ENCODE results near the gene ZNF267. TPM values are rescaled to one million over a fixed set of nuclear protein-coding genes. Genes with fewer than 3 reads are reported as not detected.

ZNF267 gene
- total and polyA plus RNA-seq, 2 of the 13 experiments (the other 11 are each of a cell fraction or from before 2014, with no cell fraction given) = 3.0 to 30.0 TPM

DNA sequence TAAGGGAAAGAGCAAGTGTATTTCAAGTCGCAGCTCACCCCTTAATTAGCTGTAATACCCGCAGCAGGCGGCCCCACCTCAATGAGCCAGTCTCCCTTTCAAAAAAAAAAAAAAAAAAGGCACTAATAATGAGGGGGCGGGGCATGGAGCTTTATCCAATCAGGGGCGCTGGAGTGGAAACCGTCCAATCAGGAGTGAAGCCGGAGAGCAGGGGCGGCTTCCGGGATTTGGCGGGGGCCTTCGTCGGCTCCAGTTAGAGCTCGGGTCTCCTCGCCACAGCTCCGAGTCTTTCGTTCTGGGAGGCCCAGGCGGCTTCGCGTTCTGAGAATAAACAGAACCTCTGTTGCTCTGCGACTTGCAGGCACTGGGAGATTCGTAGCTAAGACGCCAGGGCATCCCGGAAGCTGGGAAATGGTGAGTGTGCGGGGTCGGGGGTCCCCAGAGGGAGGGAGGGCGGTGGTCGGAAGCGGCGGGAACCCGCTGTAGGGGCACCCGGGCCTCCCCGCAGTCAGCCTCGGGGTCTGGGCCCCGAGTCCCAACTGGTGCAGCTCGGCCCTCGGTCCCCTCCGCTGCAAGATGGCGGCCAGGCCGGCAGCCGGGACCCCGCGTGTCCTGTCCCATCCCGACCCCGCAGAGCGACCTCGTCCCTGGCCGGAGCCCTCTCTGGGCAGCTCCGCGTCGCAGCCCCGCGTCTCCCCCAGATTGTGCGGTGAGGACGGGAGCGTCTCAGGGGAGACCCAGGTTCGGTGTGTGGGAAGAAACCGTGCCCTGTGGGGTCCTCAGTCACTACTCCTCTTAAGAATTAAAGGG lies at the start of gene ZNF267 (continued):
- TF ChIP-seq ZNF407 (CRISPR knock-in tag; IDR thresholded peaks at IDR 0.05; ENCODE audit: not compliant biosample characterization) (no peak), JARID2 (CRISPR knock-in tag; IDR thresholded peaks at IDR 0.05; ENCODE audit: insufficient replicate concordance) (no peak), THAP7 (CRISPR knock-in tag; IDR thresholded peaks at IDR 0.05) (peak; percentile 93; the same call in 1 of the 2 replicates), GZF1 (CRISPR knock-in tag; IDR thresholded peaks at IDR 0.05) (peak; percentile 65; the same call in 1 of the 2 replicates), TEF (CRISPR knock-in tag; IDR thresholded peaks at IDR 0.05) (0 out of 2 replicates have a peak, but pooled peaks have one; percentile 37), ZNF672 (CRISPR knock-in tag; IDR thresholded peaks at IDR 0.05) (no peak), ZFY (CRISPR knock-in tag; IDR thresholded peaks at IDR 0.05) (peak; percentile 86), ZNF772 (CRISPR knock-in tag; IDR thresholded peaks at IDR 0.05) (no peak), ZNF263 (CRISPR knock-in tag; IDR thresholded peaks at IDR 0.05) (no peak), ZNF383 (CRISPR knock-in tag; IDR thresholded peaks at IDR 0.05; ENCODE audit: borderline replicate concordance) (no peak)
- TF ChIP-seq, protein P1, sequence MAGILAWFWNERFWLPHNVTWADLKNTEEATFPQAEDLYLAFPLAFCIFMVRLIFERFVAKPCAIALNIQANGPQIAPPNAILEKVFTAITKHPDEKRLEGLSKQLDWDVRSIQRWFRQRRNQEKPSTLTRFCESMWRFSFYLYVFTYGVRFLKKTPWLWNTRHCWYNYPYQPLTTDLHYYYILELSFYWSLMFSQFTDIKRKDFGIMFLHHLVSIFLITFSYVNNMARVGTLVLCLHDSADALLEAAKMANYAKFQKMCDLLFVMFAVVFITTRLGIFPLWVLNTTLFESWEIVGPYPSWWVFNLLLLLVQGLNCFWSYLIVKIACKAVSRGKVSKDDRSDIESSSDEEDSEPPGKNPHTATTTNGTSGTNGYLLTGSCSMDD (CRISPR knock-in tag; IDR thresholded peaks at IDR 0.05) = no peak
- TF ChIP-seq, protein P2, sequence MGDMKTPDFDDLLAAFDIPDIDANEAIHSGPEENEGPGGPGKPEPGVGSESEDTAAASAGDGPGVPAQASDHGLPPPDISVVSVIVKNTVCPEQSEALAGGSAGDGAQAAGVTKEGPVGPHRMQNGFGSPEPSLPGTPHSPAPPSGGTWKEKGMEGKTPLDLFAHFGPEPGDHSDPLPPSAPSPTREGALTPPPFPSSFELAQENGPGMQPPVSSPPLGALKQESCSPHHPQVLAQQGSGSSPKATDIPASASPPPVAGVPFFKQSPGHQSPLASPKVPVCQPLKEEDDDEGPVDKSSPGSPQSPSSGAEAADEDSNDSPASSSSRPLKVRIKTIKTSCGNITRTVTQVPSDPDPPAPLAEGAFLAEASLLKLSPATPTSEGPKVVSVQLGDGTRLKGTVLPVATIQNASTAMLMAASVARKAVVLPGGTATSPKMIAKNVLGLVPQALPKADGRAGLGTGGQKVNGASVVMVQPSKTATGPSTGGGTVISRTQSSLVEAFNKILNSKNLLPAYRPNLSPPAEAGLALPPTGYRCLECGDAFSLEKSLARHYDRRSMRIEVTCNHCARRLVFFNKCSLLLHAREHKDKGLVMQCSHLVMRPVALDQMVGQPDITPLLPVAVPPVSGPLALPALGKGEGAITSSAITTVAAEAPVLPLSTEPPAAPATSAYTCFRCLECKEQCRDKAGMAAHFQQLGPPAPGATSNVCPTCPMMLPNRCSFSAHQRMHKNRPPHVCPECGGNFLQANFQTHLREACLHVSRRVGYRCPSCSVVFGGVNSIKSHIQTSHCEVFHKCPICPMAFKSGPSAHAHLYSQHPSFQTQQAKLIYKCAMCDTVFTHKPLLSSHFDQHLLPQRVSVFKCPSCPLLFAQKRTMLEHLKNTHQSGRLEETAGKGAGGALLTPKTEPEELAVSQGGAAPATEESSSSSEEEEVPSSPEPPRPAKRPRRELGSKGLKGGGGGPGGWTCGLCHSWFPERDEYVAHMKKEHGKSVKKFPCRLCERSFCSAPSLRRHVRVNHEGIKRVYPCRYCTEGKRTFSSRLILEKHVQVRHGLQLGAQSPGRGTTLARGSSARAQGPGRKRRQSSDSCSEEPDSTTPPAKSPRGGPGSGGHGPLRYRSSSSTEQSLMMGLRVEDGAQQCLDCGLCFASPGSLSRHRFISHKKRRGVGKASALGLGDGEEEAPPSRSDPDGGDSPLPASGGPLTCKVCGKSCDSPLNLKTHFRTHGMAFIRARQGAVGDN (CRISPR knock-in tag; IDR thresholded peaks at IDR 0.05) = peak; percentile 77
